Right lobe of liver (tissue), 4 donors: ENCODE measurements around the gene EFNA3.

ENCODE experiments used
- POLR2A ChIP-seq: fragments of 450-650 bp; IDR thresholded peaks from one replicate; pipeline ENCODE4 v1.6.1; 2017; ENCODE audit warnings: antibody characterized with exemption, mild to moderate bottlenecking
- TF ChIP-seq, protein P1 (sequence below), 4 donors: fragments of 200-600 bp in 3 of 4; fragments of 450-650 bp in 1 of 4; IDR thresholded peaks; one replicate each; pipeline versions ENCODE4 v1.5.1 to v1.8.0; 2016 to 2022; ENCODE audit warnings: antibody characterized with exemption in 4 of 4, mild to moderate bottlenecking in 2 of 4
- donor health status: DM: no; HTN: no; CAD: no.
- donor health status: DM: no; HTN: no; CAD: no.
- donor health status: DM: no; HTN: yes; CAD: no.

DNA sequence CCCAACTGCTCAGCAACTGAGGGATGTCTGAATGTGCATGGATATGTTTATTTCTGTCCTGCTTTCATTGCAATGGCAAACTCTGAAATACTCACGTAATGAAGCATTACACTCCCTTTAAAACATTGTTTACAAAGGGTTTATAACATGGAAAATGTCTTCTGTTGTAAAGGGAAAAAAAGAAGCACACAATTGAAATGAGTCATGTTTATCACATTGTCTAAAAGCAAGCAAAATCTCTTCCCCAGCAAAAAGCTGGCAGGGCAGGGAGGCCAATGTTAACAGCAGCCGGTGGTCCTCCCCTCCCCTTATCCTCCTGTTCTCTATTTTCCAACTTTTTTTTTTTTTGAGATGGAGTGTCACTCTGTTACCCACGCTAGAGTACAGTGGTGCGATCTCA, 45.2 kb downstream of the EFNA3 start:
- TF ChIP-seq, protein P1, sequence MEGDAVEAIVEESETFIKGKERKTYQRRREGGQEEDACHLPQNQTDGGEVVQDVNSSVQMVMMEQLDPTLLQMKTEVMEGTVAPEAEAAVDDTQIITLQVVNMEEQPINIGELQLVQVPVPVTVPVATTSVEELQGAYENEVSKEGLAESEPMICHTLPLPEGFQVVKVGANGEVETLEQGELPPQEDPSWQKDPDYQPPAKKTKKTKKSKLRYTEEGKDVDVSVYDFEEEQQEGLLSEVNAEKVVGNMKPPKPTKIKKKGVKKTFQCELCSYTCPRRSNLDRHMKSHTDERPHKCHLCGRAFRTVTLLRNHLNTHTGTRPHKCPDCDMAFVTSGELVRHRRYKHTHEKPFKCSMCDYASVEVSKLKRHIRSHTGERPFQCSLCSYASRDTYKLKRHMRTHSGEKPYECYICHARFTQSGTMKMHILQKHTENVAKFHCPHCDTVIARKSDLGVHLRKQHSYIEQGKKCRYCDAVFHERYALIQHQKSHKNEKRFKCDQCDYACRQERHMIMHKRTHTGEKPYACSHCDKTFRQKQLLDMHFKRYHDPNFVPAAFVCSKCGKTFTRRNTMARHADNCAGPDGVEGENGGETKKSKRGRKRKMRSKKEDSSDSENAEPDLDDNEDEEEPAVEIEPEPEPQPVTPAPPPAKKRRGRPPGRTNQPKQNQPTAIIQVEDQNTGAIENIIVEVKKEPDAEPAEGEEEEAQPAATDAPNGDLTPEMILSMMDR (IDR thresholded peaks at IDR 0.05), result no peak
- TF ChIP-seq POLR2A, result no peak
